Nephron (organoid): ENCODE measurements around the gene WNT3.

Experiments used
- H3K27ac Mint-ChIP-seq, 3 experiments: 2 replicates each; pipeline ENCODE4 v1.8.0; 2020; ENCODE audit warnings: mixed read lengths in 3 of 3, mild to moderate bottlenecking in 2 of 3, moderate library complexity in 1 of 3
- H3K27me3 Mint-ChIP-seq: 2 replicates; pipeline ENCODE4 v1.8.0; 2021; ENCODE audit warnings: low read depth, mild to moderate bottlenecking, moderate library complexity, mixed read lengths
- H3K36me3 Mint-ChIP-seq: 2 replicates; pipeline ENCODE4 v1.8.0; 2020; ENCODE audit warnings: low read depth, mixed read lengths
- H3K4me1 Mint-ChIP-seq: 2 replicates; pipeline ENCODE4 v1.8.0; 2020; ENCODE audit warnings: mixed read lengths
- H3K4me3 Mint-ChIP-seq, 3 experiments: 2 replicates each; pipeline ENCODE4 v1.8.0; 2020; ENCODE audit warnings: mild to moderate bottlenecking in 3 of 3, mixed read lengths in 3 of 3, moderate library complexity in 2 of 3
- H3K9me3 Mint-ChIP-seq: 2 replicates; pipeline ENCODE4 v1.8.0; 2020; ENCODE audit warnings: mixed read lengths
- TF ChIP-seq, protein P1 (sequence below), 3 experiments: fragments of 200-600 bp; sonication (generic); IDR thresholded peaks; one replicate each; pipeline ENCODE4 v1.5.0; 2021; ENCODE audit warnings: antibody characterized with exemption in 3 of 3; ENCODE audit not compliant: unreplicated experiment in 3 of 3

Gene WNT3

DNA sequence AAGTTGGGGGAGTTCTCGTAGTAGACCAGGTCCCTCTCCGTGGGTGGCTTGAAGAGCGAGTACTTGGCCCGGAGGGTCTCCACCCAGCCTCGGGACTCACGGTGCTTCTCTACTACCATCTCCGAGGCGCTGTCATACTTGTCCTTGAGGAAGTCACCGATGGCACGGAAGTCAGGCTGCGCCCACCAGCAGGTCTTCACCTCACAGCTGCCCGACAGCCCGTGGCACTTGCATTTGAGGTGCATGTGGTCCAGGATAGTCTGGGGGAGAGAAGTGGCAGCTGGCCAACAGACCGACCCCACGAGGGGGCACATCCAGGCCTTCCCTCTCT lies 50.0 kb downstream of the WNT3 start:
- peaks cover 5% of the 10 kb centered on the region for H3K4me1 Mint-ChIP-seq
- TF ChIP-seq, protein P1, sequence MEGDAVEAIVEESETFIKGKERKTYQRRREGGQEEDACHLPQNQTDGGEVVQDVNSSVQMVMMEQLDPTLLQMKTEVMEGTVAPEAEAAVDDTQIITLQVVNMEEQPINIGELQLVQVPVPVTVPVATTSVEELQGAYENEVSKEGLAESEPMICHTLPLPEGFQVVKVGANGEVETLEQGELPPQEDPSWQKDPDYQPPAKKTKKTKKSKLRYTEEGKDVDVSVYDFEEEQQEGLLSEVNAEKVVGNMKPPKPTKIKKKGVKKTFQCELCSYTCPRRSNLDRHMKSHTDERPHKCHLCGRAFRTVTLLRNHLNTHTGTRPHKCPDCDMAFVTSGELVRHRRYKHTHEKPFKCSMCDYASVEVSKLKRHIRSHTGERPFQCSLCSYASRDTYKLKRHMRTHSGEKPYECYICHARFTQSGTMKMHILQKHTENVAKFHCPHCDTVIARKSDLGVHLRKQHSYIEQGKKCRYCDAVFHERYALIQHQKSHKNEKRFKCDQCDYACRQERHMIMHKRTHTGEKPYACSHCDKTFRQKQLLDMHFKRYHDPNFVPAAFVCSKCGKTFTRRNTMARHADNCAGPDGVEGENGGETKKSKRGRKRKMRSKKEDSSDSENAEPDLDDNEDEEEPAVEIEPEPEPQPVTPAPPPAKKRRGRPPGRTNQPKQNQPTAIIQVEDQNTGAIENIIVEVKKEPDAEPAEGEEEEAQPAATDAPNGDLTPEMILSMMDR (IDR thresholded peaks at IDR 0.05; ENCODE audit: unreplicated experiment in 3 of 3), result no peak
- H3K4me3 Mint-ChIP-seq, result peak overlapping the region in 2 of 3 experiments; percentile 17 to 25
- no peak overlapping the region for H3K27ac Mint-ChIP-seq
- no peaks in the 10 kb centered on the region for H3K9me3 Mint-ChIP-seq
- H3K27me3 Mint-ChIP-seq, result peaks cover 5% of the 10 kb centered on the region
- H3K36me3 Mint-ChIP-seq, result peaks cover 9% of the 10 kb centered on the region

DNA sequence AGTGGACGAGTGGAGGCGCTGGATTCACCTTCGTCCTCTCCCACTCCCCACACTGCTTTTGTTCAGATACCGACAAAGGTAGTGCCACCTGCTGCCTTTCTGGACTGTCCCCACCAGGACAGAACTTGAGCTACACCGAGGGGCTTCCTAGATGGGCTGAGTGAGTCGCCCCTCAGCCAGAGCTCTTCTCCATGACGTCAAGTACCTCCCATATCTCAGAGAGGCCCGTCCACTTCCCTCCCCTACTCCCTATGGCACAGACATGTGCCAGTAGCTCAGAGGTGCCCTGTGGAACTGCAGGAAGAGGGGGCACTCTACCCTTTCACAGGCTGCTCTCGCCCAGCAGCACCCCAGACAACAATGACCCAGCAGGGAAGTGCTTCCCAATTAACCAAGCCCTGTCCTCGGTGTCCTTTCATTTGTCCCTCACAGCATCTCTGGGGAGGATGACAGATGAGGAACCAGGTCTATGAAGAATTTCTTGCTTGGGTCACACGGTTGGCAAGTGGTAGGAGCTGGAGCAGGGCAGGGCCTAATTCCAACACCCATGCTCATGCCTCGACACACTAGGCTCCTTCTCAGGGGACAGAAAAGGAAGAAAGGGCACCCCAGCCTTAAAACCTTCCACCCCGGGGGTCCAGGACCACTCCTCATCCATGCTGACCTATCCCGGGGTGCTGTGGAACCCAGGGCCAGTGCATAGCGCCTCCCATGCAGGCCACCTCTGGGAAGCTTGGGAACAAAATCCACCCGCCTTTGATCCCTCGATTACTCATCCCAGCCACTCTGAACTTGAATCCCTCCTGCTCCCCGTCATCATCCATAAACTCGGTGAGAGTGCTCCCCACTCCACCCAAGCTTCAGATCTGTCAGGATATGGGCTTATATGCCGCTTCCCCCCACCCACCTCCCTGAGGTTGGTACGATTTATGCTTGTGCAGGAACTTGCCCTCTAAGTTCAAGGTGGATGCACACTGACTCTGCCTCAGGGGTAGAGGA lies 51.7 kb downstream of the WNT3 start:
- peaks cover 12% of the 10 kb centered on the region for H3K36me3 Mint-ChIP-seq

DNA sequence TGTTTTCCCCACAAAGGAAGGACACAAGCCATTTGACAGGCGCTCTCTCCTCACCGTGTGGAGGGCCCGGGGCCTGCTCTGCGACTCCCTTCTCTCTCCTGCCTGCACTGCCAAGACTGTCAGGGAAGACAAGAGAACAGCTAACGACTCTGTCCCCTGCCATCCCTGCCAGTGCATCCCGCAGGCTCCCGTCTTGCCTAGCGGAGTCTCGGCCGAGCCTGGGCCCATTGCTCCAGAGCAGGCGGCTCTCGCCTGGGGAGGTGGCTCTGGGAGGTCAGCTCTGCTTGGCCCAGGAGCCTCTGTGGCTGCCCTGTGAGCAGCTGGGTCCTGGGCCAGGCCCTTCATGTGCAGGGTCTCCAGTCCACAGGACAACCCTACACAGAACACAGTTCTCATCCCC lies 53.0 kb downstream of the WNT3 start:
- Mint-ChIP-seq H3K4me3 (no peak overlapping the region), H3K27ac (no peak overlapping the region), H3K4me1 (peaks cover 5% of the 10 kb centered on the region), H3K36me3 (peaks cover 12% of the 10 kb centered on the region), H3K27me3 (no peaks in the 10 kb centered on the region), H3K9me3 (no peaks in the 10 kb centered on the region)
- TF ChIP-seq, protein P1 (IDR thresholded peaks at IDR 0.05; ENCODE audit: unreplicated experiment in 3 of 3), result no peak

More for the DNA sequence above, 51.7 kb downstream of the WNT3 start:
- no peak overlapping the region for H3K27ac Mint-ChIP-seq
- H3K4me1 Mint-ChIP-seq, result peaks cover 5% of the 10 kb centered on the region
- H3K9me3 Mint-ChIP-seq, result no peaks in the 10 kb centered on the region
- peak overlapping the region in 1 of 3 experiments; percentile 38 for H3K4me3 Mint-ChIP-seq
- TF ChIP-seq, protein P1 (IDR thresholded peaks at IDR 0.05; ENCODE audit: unreplicated experiment in 3 of 3), result no peak
- H3K27me3 Mint-ChIP-seq, result no peaks in the 10 kb centered on the region

DNA sequence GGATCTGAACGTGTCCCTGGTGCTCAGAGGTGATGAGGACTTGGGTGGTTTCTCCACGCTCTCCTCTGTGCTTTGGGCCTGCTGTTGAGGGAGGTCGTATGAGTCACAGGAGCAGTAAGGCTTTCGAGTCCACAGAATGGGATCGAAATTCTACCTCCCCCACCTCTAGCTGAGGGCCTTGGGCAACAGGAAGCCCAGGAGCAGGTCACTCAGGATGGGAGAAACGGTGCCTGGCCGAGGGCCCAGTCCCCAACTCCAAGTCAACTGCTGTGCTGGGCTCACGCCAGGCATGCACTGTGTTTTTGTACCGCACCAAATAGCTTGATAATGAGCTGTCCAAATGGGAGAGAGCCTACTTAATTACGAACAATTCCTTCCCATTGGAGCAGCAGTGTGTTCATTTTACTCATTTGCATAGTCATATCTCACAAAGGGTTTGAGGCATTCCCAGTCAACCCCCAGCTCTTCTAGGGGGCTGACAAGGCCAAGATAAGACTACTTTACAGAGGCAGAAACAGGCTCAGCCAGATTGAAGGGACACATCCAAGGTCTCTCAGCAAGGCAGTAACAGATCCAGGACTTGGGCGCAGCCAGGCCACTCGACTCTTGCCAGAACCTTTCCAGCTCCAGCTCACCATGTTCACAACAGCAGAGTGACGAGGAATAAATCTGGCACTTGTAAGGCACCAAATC lies 53.6 kb downstream of the WNT3 start:
- TF ChIP-seq, protein P1 (IDR thresholded peaks at IDR 0.05; ENCODE audit: unreplicated experiment in 3 of 3), result no peak
- Mint-ChIP-seq H3K4me3 (no peak overlapping the region), H3K9me3 (no peaks in the 10 kb centered on the region), H3K4me1 (peaks cover 5% of the 10 kb centered on the region), H3K36me3 (peaks cover 12% of the 10 kb centered on the region), H3K27ac (no peak overlapping the region), H3K27me3 (no peaks in the 10 kb centered on the region)

DNA sequence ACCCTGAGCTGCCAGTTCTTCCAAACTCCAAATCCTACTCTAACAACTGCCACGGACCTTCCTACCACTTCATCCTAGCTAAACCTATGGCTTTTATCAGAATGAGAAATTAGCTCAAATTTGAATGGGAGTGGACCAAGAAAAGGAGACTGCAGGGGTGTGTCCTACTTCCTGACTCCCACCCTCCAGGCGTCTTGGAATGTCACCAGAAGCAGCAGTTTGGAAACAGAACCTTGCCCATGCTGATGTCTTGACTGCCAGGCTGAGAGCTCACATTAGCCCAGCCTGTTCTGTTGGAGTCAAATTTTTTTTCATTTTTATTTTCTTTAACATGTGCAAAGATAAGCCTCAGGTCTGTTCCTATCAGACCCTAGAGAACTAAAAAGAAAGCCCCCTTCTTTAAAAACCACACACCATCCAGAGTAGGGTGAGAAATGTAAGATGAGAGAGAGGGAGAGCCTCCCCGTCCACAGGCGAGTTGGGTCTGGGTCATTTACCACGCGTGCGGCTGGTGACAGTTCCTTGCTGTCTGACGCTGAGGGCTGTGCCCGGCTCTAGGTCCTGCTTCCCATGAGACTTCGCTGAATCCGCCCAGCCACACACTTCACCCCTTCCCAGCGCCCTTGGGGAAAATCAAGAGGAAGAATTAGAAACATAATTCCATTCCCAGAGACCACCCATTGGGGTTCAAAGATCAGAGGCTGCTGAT lies 54.3 kb downstream of the WNT3 start:
- Mint-ChIP-seq H3K36me3 (peaks cover 15% of the 10 kb centered on the region), H3K27me3 (no peaks in the 10 kb centered on the region), H3K9me3 (no peaks in the 10 kb centered on the region), H3K4me3 (no peak overlapping the region), H3K4me1 (peaks cover 5% of the 10 kb centered on the region), H3K27ac (no peak overlapping the region)
- TF ChIP-seq, protein P1 (IDR thresholded peaks at IDR 0.05; ENCODE audit: unreplicated experiment in 3 of 3), result no peak
